UCSD-AML1 (cell line): ENCODE data around the gene PCP2.

Experiments used
- DNase-seq: peaks from one replicate; lab custom pipeline; 2025; ENCODE audit not compliant: unreplicated experiment; lab: John Stamatoyannopoulos, UW

PCP2 gene

GRCh38 chr19:7640803-7641202, 7.3 kb upstream of the PCP2 start:
- DNase-seq: no peak

- no peak for DNase-seq
Observed at GRCh38 chr19:7639863-7640348, 6.4 kb upstream of the PCP2 start.

- DNase-seq: no peak
Observed at GRCh38 chr19:7638802-7639465, 5.4 kb upstream of the PCP2 start.

- DNase-seq: peak; percentile 78
Observed at GRCh38 chr19:7637374-7638256, 4.1 kb upstream of the PCP2 start.

GRCh38 chr19:7636691-7637373, 3.3 kb upstream of the PCP2 start, which contains the start of gene STXBP2:
STXBP2 (plus strand) TSS chr19:7637110; CDS start chr19:7637150, 40 bp downstream.
- DNase-seq: peak; percentile 87

GRCh38 chr19:7636317-7636690, 2.8 kb upstream of the PCP2 start:
- DNase-seq: no peak

- DNase-seq: no peak
Observed at GRCh38 chr19:7635670-7636069, 2.2 kb upstream of the PCP2 start.

- no peak for DNase-seq
Observed at GRCh38 chr19:7632340-7633203, 947 bp downstream of the PCP2 start.

- DNase-seq: no peak
Observed at GRCh38 chr19:7631577-7631976, 1.9 kb downstream of the PCP2 start.

- DNase-seq: peak; percentile 95
Observed at GRCh38 chr19:7629347-7630054, 4.0 kb downstream of the PCP2 start, which contains the start of the genes PET100 and XAB2. PET100 (plus strand) TSS chr19:7629793; CDS start chr19:7629834, 41 bp downstream. XAB2 (minus strand) TSS chr19:7629545; CDS start chr19:7629527, 18 bp downstream.

GRCh38 chr19:7628589-7629311, 4.8 kb downstream of the PCP2 start:
- no peak for DNase-seq

- no peak for DNase-seq
Observed at GRCh38 chr19:7627166-7627565, 6.4 kb downstream of the PCP2 start.

GRCh38 chr19:7625763-7626372, 7.7 kb downstream of the PCP2 start:
- no peak for DNase-seq

GRCh38 chr19:7624810-7625209, 8.7 kb downstream of the PCP2 start:
- no peak for DNase-seq

- DNase-seq: no peak
Observed at GRCh38 chr19:7623725-7624603, 9.6 kb downstream of the PCP2 start.

GRCh38 chr19:7622933-7623685, 10.4 kb downstream of the PCP2 start:
- no peak for DNase-seq
